Activated naive CD8-positive, alpha-beta T cell treated with anti-CD3 and anti-CD28 coated beads, Interleukin-2, amount 10 ng/mL, durations not matched to agents 7 days and 5 days (primary cell): ENCODE data around the gene SPANXN4. TPM values are rescaled to one million over a fixed set of nuclear protein-coding genes. Genes with fewer than 3 reads are reported as not detected.

Experiments
- ATAC-seq: fragments of 150-1000 bp; cut with Tn5 transposase; one replicate; pipeline ENCODE4 v1.10.0; 2021; ENCODE audit warnings: low read depth, moderate library complexity
- POLR2A ChIA-PET: fragments of 350-600 bp; sonication (Branson Sonifier 250); formaldehyde crosslinking; loops from one replicate; lab custom pipeline; 2021; ENCODE audit warnings: antibody characterized with exemption; lab: Charles Lee
- DNase-seq: peaks from one replicate; pipeline ENCODE4 v3.0.0; 2021
- H3K27ac Mint-ChIP-seq: one replicate; pipeline ENCODE4 v1.8.0; 2022; ENCODE audit warnings: mild to moderate bottlenecking, mixed read lengths
- H3K27me3 Mint-ChIP-seq: one replicate; pipeline ENCODE4 v1.8.0; 2022; ENCODE audit warnings: mild to moderate bottlenecking, moderate library complexity, mixed read lengths
- H3K36me3 Mint-ChIP-seq: one replicate; pipeline ENCODE4 v1.8.0; 2021; ENCODE audit warnings: mild to moderate bottlenecking, mixed read lengths
- H3K4me1 Mint-ChIP-seq: one replicate; pipeline ENCODE4 v1.8.0; 2021; ENCODE audit warnings: mixed read lengths
- H3K4me3 Mint-ChIP-seq: one replicate; pipeline ENCODE4 v1.8.0; 2022; ENCODE audit warnings: mild to moderate bottlenecking, moderate library complexity, mixed read lengths
- H3K9me3 Mint-ChIP-seq: one replicate; pipeline ENCODE4 v1.8.0; 2021; ENCODE audit warnings: mixed read lengths
- total RNA-seq, 2 experiments: library from RNA; stranded (reverse); gene quantifications; one replicate each; pipeline ENCODE4 v1.2.3, GENCODE V29; 2021

The SPANXN4 gene, protein sequence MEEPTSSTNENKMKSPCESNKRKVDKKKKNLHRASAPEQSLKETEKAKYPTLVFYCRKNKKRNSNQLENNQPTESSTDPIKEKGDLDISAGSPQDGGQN
- total RNA-seq = not detected

GRCh38 chrX:143025628-143026027 lies at the start of gene SPANXN4:
Gene SPANXN4, plus strand, starts transcription at chrX:143025928. Its CDS starts 87 bp downstream, at chrX:143026015.
- H3K9me3 Mint-ChIP-seq = no peaks in the 10 kb centered on the region
- H3K27me3 Mint-ChIP-seq = no peaks in the 10 kb centered on the region
- H3K36me3 Mint-ChIP-seq = no peaks in the 10 kb centered on the region
- no peak within 1 kb of the TSS for H3K4me3 Mint-ChIP-seq
- ATAC-seq = no peak
- H3K4me1 Mint-ChIP-seq = no peaks in the 10 kb centered on the region
- no peak for DNase-seq
- no peak within 1 kb of the TSS for H3K27ac Mint-ChIP-seq
- POLR2A ChIA-PET = no interaction called here

DNA sequence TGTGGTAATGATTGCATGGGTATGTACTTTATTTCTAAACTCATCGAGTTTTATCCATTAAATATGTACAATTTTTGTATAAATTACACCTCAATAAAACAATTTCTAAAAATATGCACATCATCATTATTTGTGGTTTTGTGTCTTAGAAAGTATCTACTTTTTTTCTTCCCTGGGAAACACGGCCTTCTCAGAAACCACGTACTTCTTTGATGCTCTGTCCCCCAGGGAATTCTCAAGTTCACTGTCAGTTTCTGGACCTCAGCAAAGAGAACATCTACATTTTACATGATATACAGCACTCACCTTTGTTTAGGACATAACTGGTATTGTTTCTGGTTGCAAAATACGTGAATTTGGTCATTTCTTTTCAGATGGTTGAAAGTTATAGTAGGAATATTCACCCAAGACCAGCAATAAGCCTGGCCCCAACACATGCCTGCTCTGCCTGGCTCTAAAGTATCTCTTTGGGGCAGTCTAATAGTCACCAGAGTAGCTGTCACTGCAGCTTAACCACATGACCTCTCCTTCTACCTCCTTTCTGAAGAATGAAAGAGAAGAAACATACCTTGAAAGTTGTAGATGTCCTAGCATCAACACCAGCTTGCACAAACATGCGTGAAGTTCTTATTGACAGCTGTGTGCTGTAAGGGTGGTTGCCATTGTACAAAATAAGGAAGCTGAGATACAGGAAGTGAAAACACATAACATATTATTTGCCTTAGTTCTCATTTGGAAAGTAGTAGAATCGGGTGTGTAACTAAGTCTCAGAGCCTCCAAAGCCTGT lies 48.4 kb upstream of the SPANXN4 start:
- POLR2A ChIA-PET = no interaction called here
- DNase-seq (no peak), ATAC-seq (no peak)
- H3K4me3 Mint-ChIP-seq = no peak overlapping the region
- no peaks in the 10 kb centered on the region for H3K9me3 Mint-ChIP-seq
- no peaks in the 10 kb centered on the region for H3K4me1 Mint-ChIP-seq
- H3K36me3 Mint-ChIP-seq = no peaks in the 10 kb centered on the region
- H3K27me3 Mint-ChIP-seq = no peaks in the 10 kb centered on the region
- no peak overlapping the region for H3K27ac Mint-ChIP-seq

GRCh38 chrX:142978130-142978684 lies 47.5 kb upstream of the SPANXN4 start:
- H3K27ac Mint-ChIP-seq = no peak overlapping the region
- H3K9me3 Mint-ChIP-seq = no peaks in the 10 kb centered on the region
- no peak overlapping the region for H3K4me3 Mint-ChIP-seq
- POLR2A ChIA-PET = no interaction called here
- H3K27me3 Mint-ChIP-seq = no peaks in the 10 kb centered on the region
- H3K4me1 Mint-ChIP-seq = no peaks in the 10 kb centered on the region
- DNase-seq (no peak), ATAC-seq (no peak)
- no peaks in the 10 kb centered on the region for H3K36me3 Mint-ChIP-seq

GRCh38 chrX:142982679-142983078 lies 43.0 kb upstream of the SPANXN4 start:
- no peaks in the 10 kb centered on the region for H3K36me3 Mint-ChIP-seq
- no peak overlapping the region for H3K27ac Mint-ChIP-seq
- POLR2A ChIA-PET = no interaction called here
- no peaks in the 10 kb centered on the region for H3K27me3 Mint-ChIP-seq
- ATAC-seq = no peak
- no peak for DNase-seq
- no peaks in the 10 kb centered on the region for H3K4me1 Mint-ChIP-seq
- peaks cover 2% of the 10 kb centered on the region for H3K9me3 Mint-ChIP-seq
- no peak overlapping the region for H3K4me3 Mint-ChIP-seq

GRCh38 chrX:142994988-142995387 lies 30.7 kb upstream of the SPANXN4 start:
- no peaks in the 10 kb centered on the region for H3K9me3 Mint-ChIP-seq
- POLR2A ChIA-PET = no interaction called here
- no peak overlapping the region for H3K27ac Mint-ChIP-seq
- no peak for ATAC-seq
- H3K27me3 Mint-ChIP-seq = no peaks in the 10 kb centered on the region
- H3K4me3 Mint-ChIP-seq = no peak overlapping the region
- H3K36me3 Mint-ChIP-seq = no peaks in the 10 kb centered on the region
- H3K4me1 Mint-ChIP-seq = no peaks in the 10 kb centered on the region
- DNase-seq = no peak

- no peaks in the 10 kb centered on the region for H3K36me3 Mint-ChIP-seq
- H3K4me1 Mint-ChIP-seq = no peaks in the 10 kb centered on the region
- H3K4me3 Mint-ChIP-seq = no peak overlapping the region
- DNase-seq = no peak
- H3K27me3 Mint-ChIP-seq = no peaks in the 10 kb centered on the region
- H3K27ac Mint-ChIP-seq = no peak overlapping the region
- POLR2A ChIA-PET = no interaction called here
- peaks cover 2% of the 10 kb centered on the region for H3K9me3 Mint-ChIP-seq
- no peak for ATAC-seq
Measured at GRCh38 chrX:142998447-142999198, 27.1 kb upstream of the SPANXN4 start.

GRCh38 chrX:142999199-142999701 lies 26.5 kb upstream of the SPANXN4 start:
- no peaks in the 10 kb centered on the region for H3K4me1 Mint-ChIP-seq
- no peaks in the 10 kb centered on the region for H3K27me3 Mint-ChIP-seq
- H3K4me3 Mint-ChIP-seq = no peak overlapping the region
- no peak for DNase-seq
- peaks cover 2% of the 10 kb centered on the region for H3K9me3 Mint-ChIP-seq
- no peak overlapping the region for H3K27ac Mint-ChIP-seq
- no peak for ATAC-seq
- POLR2A ChIA-PET = no interaction called here
- no peaks in the 10 kb centered on the region for H3K36me3 Mint-ChIP-seq

GRCh38 chrX:143002206-143002605 lies 23.5 kb upstream of the SPANXN4 start:
- peaks cover 2% of the 10 kb centered on the region for H3K9me3 Mint-ChIP-seq
- no peaks in the 10 kb centered on the region for H3K36me3 Mint-ChIP-seq
- ATAC-seq = no peak
- no peak overlapping the region for H3K4me3 Mint-ChIP-seq
- no peaks in the 10 kb centered on the region for H3K4me1 Mint-ChIP-seq
- no peak overlapping the region for H3K27ac Mint-ChIP-seq
- DNase-seq = no peak
- POLR2A ChIA-PET = no interaction called here
- H3K27me3 Mint-ChIP-seq = no peaks in the 10 kb centered on the region

- DNase-seq (no peak), ATAC-seq (no peak)
- H3K36me3 Mint-ChIP-seq = no peaks in the 10 kb centered on the region
- H3K27ac Mint-ChIP-seq = no peak overlapping the region
- H3K4me3 Mint-ChIP-seq = no peak overlapping the region
- POLR2A ChIA-PET = no interaction called here
- H3K4me1 Mint-ChIP-seq = no peaks in the 10 kb centered on the region
- H3K9me3 Mint-ChIP-seq = no peaks in the 10 kb centered on the region
- H3K27me3 Mint-ChIP-seq = no peaks in the 10 kb centered on the region
Measured at GRCh38 chrX:143017272-143017671, 8.5 kb upstream of the SPANXN4 start.

DNA sequence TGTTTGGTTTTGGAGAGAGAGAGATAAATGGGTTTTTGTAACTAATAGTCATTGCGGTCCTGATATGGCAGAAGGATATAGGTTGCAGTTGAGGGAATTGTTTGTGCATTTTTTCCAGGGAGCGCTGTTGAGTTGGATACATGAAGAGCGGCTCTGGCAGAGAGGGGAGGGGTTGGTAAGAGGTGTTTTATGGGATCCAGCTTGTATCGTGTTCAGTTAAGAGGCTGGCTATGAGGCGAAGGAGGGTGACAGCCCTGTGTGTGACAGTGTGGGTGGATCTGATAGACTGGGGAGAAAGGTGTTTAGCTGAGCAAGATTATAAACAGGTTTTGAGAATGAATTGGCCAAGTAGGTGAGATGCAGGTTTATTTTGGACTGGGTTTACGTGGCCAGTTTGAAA lies 1.5 kb downstream of the SPANXN4 start:
- no peaks in the 10 kb centered on the region for H3K27me3 Mint-ChIP-seq
- DNase-seq (no peak), ATAC-seq (no peak)
- no peaks in the 10 kb centered on the region for H3K9me3 Mint-ChIP-seq
- H3K27ac Mint-ChIP-seq = no peak overlapping the region
- no peak overlapping the region for H3K4me3 Mint-ChIP-seq
- H3K36me3 Mint-ChIP-seq = no peaks in the 10 kb centered on the region
- H3K4me1 Mint-ChIP-seq = no peaks in the 10 kb centered on the region
- POLR2A ChIA-PET = no interaction called here

GRCh38 chrX:143047511-143047910 lies 21.8 kb downstream of the SPANXN4 start:
- Mint-ChIP-seq H3K27me3 (no peaks in the 10 kb centered on the region), H3K36me3 (no peaks in the 10 kb centered on the region), H3K4me3 (no peak overlapping the region), H3K9me3 (no peaks in the 10 kb centered on the region), H3K27ac (no peak overlapping the region), H3K4me1 (no peaks in the 10 kb centered on the region)
- ATAC-seq = no peak
- POLR2A ChIA-PET = no interaction called here
- no peak for DNase-seq

- H3K36me3 Mint-ChIP-seq = no peaks in the 10 kb centered on the region
- H3K27me3 Mint-ChIP-seq = no peaks in the 10 kb centered on the region
Measured at GRCh38 chrX:143058120-143058519, 32.4 kb downstream of the SPANXN4 start.

GRCh38 chrX:143081231-143081630 lies 55.5 kb downstream of the SPANXN4 start:
- Mint-ChIP-seq H3K4me3 (no peak overlapping the region), H3K36me3 (no peaks in the 10 kb centered on the region), H3K27me3 (no peaks in the 10 kb centered on the region), H3K4me1 (no peaks in the 10 kb centered on the region), H3K9me3 (peaks cover 3% of the 10 kb centered on the region), H3K27ac (no peak overlapping the region)
- POLR2A ChIA-PET = no interaction called here
- DNase-seq (no peak), ATAC-seq (no peak)

More at GRCh38 chrX:143058120-143058519, 32.4 kb downstream of the SPANXN4 start:
- Mint-ChIP-seq H3K4me1 (no peaks in the 10 kb centered on the region), H3K27ac (no peak overlapping the region), H3K4me3 (no peak overlapping the region), H3K9me3 (no peaks in the 10 kb centered on the region)
- no peak for ATAC-seq
- POLR2A ChIA-PET = no interaction called here
- no peak for DNase-seq
